CD4-positive, CD25-positive, alpha-beta regulatory T cell (primary cell): ENCODE results near the gene ACTR6. TPM values are rescaled to one million over a fixed set of nuclear protein-coding genes. Genes with fewer than 3 reads are reported as not detected.
A peak's percentile ranks its signal among the peaks of the same experiment; 100 is the strongest.
"Not testable (repeated sequence)": the region's sequence is repeated elsewhere in the genome, so short reads cannot be mapped to it uniquely, and the experiment has no call there.

Experiments
- ATAC-seq, 2 donors: fragments of 150-1000 bp; cut with Tn5 transposase; one replicate each; pipeline ENCODE4 v1.10.0; 2021; ENCODE audit warnings: low read depth in 2 of 2, moderate number of reproducible peaks in 2 of 2, moderate library complexity in 1 of 2
- DNase-seq, 3 donors: peaks; one replicate each; pipeline versions ENCODE4 v3.0.0 to v3.0.0-alpha.2; 2012 to 2022; ENCODE audit warnings: mixed read lengths in 1 of 3
- H3K27ac ChIP-seq: one replicate; pipeline ENCODE4 v1.7.0; 2013; ENCODE audit warnings: mild to moderate bottlenecking, low read length; ENCODE audit not compliant: insufficient read depth, poor library complexity, severe bottlenecking
- H3K27me3 ChIP-seq: one replicate; pipeline ENCODE4 v1.7.0; 2013; ENCODE audit warnings: low read length; ENCODE audit not compliant: control insufficient read depth, insufficient read depth
- H3K36me3 ChIP-seq: one replicate; pipeline ENCODE4 v1.7.0; 2013; ENCODE audit warnings: mild to moderate bottlenecking, low read length, moderate library complexity; ENCODE audit not compliant: control insufficient read depth, insufficient read depth
- H3K4me1 ChIP-seq: 2 replicates; pipeline ENCODE4 v1.7.0; 2013; ENCODE audit warnings: mild to moderate bottlenecking, low read length; ENCODE audit not compliant: insufficient read depth, control insufficient read depth, poor library complexity, severe bottlenecking
- H3K4me3 ChIP-seq: one replicate; pipeline ENCODE4 v1.7.0; 2013; ENCODE audit warnings: low read depth, mild to moderate bottlenecking, low read length, moderate library complexity
- H3K9me3 ChIP-seq, 2 experiments: 1 replicate in 1 of 2; 2 replicates in 1 of 2; pipeline ENCODE4 v1.7.0; 2013; ENCODE audit warnings: low read length in 2 of 2, mild to moderate bottlenecking in 1 of 2, moderate library complexity in 1 of 2; ENCODE audit not compliant: control insufficient read depth in 2 of 2
- H3K27ac Mint-ChIP-seq, 3 donors: one replicate each; pipeline ENCODE4 v1.8.0; 2020 to 2022; ENCODE audit warnings: mild to moderate bottlenecking in 3 of 3, mixed read lengths in 3 of 3, moderate library complexity in 2 of 3
- H3K27me3 Mint-ChIP-seq: one replicate; pipeline ENCODE4 v1.8.0; 2022; ENCODE audit warnings: mild to moderate bottlenecking, mixed read lengths
- H3K36me3 Mint-ChIP-seq: one replicate; pipeline ENCODE4 v1.8.0; 2020; ENCODE audit warnings: mixed read lengths
- H3K4me1 Mint-ChIP-seq, 4 donors: one replicate each; pipeline ENCODE4 v1.8.0; 2020 to 2022; ENCODE audit warnings: mixed read lengths in 4 of 4, mild to moderate bottlenecking in 1 of 4
- H3K4me3 Mint-ChIP-seq, 4 donors: one replicate each; pipeline ENCODE4 v1.8.0; 2020 to 2022; ENCODE audit warnings: mild to moderate bottlenecking in 4 of 4, mixed read lengths in 4 of 4, moderate library complexity in 3 of 4
- H3K9me3 Mint-ChIP-seq, 7 donors: one replicate each; pipeline ENCODE4 v1.8.0; 2020 to 2022; ENCODE audit warnings: mixed read lengths in 7 of 7, mild to moderate bottlenecking in 3 of 7, moderate library complexity in 2 of 7
- polyA plus RNA-seq, 4 donors: library from polyadenylated mRNA; unstranded; fragments of 300-500 nt; fragmentation: Illumina TruSeq; gene quantifications; one replicate each; pipeline ENCODE4 v1.2.3, GENCODE V29; 2021
- total RNA-seq: library from RNA; stranded (reverse); gene quantifications from one replicate; pipeline ENCODE4 v1.2.3, GENCODE V29; 2022

ACTR6 gene
- total and polyA plus RNA-seq, 5 donors from 2014 or later = 30.6 to 41.9 (median 38.8) TPM

DNA sequence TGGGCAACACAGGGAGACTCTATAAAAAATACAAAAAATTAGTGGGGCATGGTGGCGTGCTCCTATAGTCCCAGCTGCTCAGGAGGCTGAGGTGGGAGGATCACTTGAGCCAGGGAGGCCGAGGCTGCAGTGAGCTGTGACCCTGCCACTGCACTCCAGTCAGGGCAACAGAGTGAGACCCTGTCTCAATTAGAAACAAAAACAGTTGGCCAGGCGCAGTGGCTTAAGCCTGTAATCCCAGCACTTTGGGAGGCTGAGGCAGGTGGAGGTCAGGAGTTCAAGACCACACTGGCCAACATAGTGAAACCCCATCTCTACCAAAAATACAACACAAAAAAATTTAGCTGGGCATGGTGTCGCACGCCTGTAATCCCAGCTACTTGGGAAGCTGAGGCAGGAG lies 64.5 kb downstream of the ACTR6 start:
- H3K9me3 Mint-ChIP-seq, H3K36me3 ChIP-seq, H3K27ac Mint-ChIP-seq, H3K36me3 Mint-ChIP-seq, H3K9me3 ChIP-seq, H3K4me3 ChIP-seq, H3K27me3 ChIP-seq, ATAC-seq, H3K27me3 Mint-ChIP-seq, H3K27ac ChIP-seq, DNase-seq: not testable (repeated sequence)
- Mint-ChIP-seq H3K4me3 (peak overlapping the region; percentile 22 to 66 (median 41)), H3K4me1 (peaks cover 10 to 33% (median 21%) of the 10 kb centered on the region in 4 donors)
- H3K4me1 ChIP-seq = peaks cover 29% of the 10 kb centered on the region

GRCh38 chr12:100265732-100266584 lies 65.3 kb downstream of the ACTR6 start:
- H3K27ac ChIP-seq = peak overlapping the region; percentile 92
- Mint-ChIP-seq H3K4me1 (peaks cover 14 to 39% (median 24%) of the 10 kb centered on the region in 4 donors), H3K9me3 (peaks cover 0 to 1% (median 0%) of the 10 kb centered on the region in 7 donors), H3K4me3 (peak overlapping the region; percentile 95 to 100 (median 99)), H3K27ac (peak overlapping the region in 2 of 3 donors; percentile 98 to 100), H3K36me3 (peaks cover 3% of the 10 kb centered on the region), H3K27me3 (peaks cover 4% of the 10 kb centered on the region)
- H3K4me3 ChIP-seq = peak overlapping the region; percentile 74
- ATAC-seq (no peak), DNase-seq (no peak)
- no peaks in the 10 kb centered on the region for H3K9me3 ChIP-seq
- H3K4me1 ChIP-seq = peaks cover 29% of the 10 kb centered on the region
- no peaks in the 10 kb centered on the region for H3K36me3 ChIP-seq
- no peaks in the 10 kb centered on the region for H3K27me3 ChIP-seq

DNA sequence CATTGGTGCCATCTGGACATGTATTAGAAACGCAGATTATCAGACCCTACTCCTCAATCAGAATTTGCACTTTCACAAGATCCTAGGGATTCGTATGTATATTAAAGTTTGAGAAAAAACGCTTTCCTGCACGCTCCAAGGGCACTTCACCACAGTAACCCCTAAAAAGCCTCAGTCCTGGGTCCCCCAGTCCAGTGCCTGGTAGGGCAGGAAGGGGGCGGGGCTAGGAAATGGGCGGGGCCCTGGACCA lies 65.9 kb downstream of the ACTR6 start:
- Histone ChIP-seq H3K27ac (peak overlapping the region; percentile 92), H3K4me3 (peak overlapping the region; percentile 74), H3K9me3 (no peaks in the 10 kb centered on the region), H3K27me3 (no peaks in the 10 kb centered on the region), H3K36me3 (no peaks in the 10 kb centered on the region), H3K4me1 (peaks cover 29% of the 10 kb centered on the region)
- peaks cover 3% of the 10 kb centered on the region for H3K36me3 Mint-ChIP-seq
- H3K27me3 Mint-ChIP-seq = peaks cover 4% of the 10 kb centered on the region
- H3K4me3 Mint-ChIP-seq = peak overlapping the region; percentile 95 to 100 (median 99)
- DNase-seq = peak in 1 of 3 donors; percentile 90
- H3K9me3 Mint-ChIP-seq = peaks cover 0 to 1% (median 0%) of the 10 kb centered on the region in 7 donors
- peak overlapping the region in 2 of 3 donors; percentile 98 to 100 for H3K27ac Mint-ChIP-seq
- H3K4me1 Mint-ChIP-seq = peaks cover 18 to 44% (median 26%) of the 10 kb centered on the region in 4 donors
- peak; percentile 83 for ATAC-seq

DNA sequence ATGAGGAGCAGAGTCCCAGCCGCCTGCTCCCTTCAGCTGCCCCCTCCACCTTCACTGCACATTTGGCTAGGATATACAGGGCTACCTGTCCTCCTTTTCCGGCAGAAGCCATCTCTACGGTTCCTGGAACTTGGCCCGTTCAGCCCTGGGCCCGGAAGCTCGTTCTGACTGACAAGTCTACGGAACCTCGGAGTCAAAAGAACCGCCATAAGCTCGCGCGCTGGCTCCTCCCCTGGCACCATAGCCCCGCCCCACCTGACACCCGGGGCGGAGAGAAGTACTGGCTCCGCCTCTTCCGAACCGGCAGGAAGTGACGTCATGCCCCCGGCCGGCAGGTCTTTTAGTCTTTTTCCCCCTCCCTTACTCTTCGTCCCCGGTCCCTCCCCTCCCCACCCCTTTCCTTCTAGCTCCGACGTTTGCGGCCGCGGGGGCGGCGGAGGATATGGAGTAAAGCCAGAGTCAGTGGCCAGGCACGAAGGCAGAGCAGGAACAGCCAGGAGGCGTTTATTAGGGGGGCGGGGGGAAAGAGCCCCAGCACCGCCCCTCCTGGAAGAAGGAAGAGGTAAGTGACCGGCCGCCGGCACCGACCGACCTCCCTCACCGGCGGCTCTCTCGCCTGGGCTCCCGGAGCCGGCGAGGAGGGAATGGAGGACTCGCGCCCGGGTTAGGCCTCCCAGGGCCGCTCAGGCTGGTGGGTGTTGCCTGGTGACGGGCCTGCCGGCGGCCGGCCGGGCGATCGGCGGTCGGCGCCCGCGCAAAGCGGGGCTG lies 66.4 kb downstream of the ACTR6 start, which contains the start of the genes DEPDC4 and SCYL2:
Gene DEPDC4 (minus strand): TSS at position 245 of the 768 bp plus-strand sequence. CDS start 3 bp downstream, at position 242.
Gene SCYL2 (plus strand): TSS at position 343 of the 768 bp plus-strand sequence. CDS start 15,794 bp downstream, outside the sequence.
- no peaks in the 10 kb centered on the region for H3K36me3 ChIP-seq
- Mint-ChIP-seq H3K9me3 (peaks cover 0 to 1% (median 0%) of the 10 kb centered on the region in 7 donors), H3K36me3 (peaks cover 3% of the 10 kb centered on the region), H3K4me1 (peaks cover 22 to 49% (median 31%) of the 10 kb centered on the region in 4 donors), H3K4me3 (peak within 1 kb of the TSS; percentile 95 to 100 (median 99)), H3K27me3 (peaks cover 4% of the 10 kb centered on the region), H3K27ac (peak within 1 kb of the TSS; percentile 97 to 100 (median 98))
- no peaks in the 10 kb centered on the region for H3K9me3 ChIP-seq
- H3K4me3 ChIP-seq = peak within 1 kb of the TSS; percentile 94
- no peaks in the 10 kb centered on the region for H3K27me3 ChIP-seq
- peak within 1 kb of the TSS; percentile 92 for H3K27ac ChIP-seq
- ATAC-seq = peak; percentile 93 to 94
- DNase-seq = peak; percentile 89 to 97 (median 95)
- H3K4me1 ChIP-seq = peaks cover 29% of the 10 kb centered on the region

GRCh38 chr12:100267603-100268281 lies 67.1 kb downstream of the ACTR6 start:
- Histone ChIP-seq H3K4me3 (peak overlapping the region; percentile 94), H3K36me3 (no peaks in the 10 kb centered on the region), H3K9me3 (no peaks in the 10 kb centered on the region), H3K27me3 (no peaks in the 10 kb centered on the region), H3K27ac (peak overlapping the region; percentile 92), H3K4me1 (peaks cover 29% of the 10 kb centered on the region)
- H3K36me3 Mint-ChIP-seq = peaks cover 3% of the 10 kb centered on the region
- H3K27ac Mint-ChIP-seq = peak overlapping the region; percentile 56 to 100 (median 98)
- peak overlapping the region; percentile 95 to 100 (median 99) for H3K4me3 Mint-ChIP-seq
- H3K27me3 Mint-ChIP-seq = peaks cover 4% of the 10 kb centered on the region
- peaks cover 24 to 54% (median 37%) of the 10 kb centered on the region in 4 donors for H3K4me1 Mint-ChIP-seq
- DNase-seq (peak in 1 of 3 donors; percentile 49), ATAC-seq (no peak)
- H3K9me3 Mint-ChIP-seq = peaks cover 0 to 1% (median 0%) of the 10 kb centered on the region in 7 donors

GRCh38 chr12:100268835-100269564 lies 68.4 kb downstream of the ACTR6 start:
- Mint-ChIP-seq H3K9me3 (peaks cover 0 to 1% (median 0%) of the 10 kb centered on the region in 7 donors), H3K4me1 (peaks cover 37 to 66% (median 49%) of the 10 kb centered on the region in 4 donors), H3K27me3 (peaks cover 4% of the 10 kb centered on the region), H3K36me3 (peaks cover 3% of the 10 kb centered on the region), H3K27ac (peak overlapping the region in 2 of 3 donors; percentile 83 to 98), H3K4me3 (peak overlapping the region; percentile 95 to 100 (median 99))
- peak in 1 of 3 donors; percentile 1 for DNase-seq
- H3K27ac ChIP-seq = no peak overlapping the region
- no peaks in the 10 kb centered on the region for H3K36me3 ChIP-seq
- ATAC-seq = no peak
- H3K4me1 ChIP-seq = peaks cover 29% of the 10 kb centered on the region
- H3K27me3 ChIP-seq = no peaks in the 10 kb centered on the region
- H3K4me3 ChIP-seq = peak overlapping the region; percentile 94
- no peaks in the 10 kb centered on the region for H3K9me3 ChIP-seq
